ENCODE measurements around the gene OR10C1. TPM values are rescaled to one million over a fixed set of nuclear protein-coding genes. Genes with fewer than 3 reads are reported as not detected.

Gene OR10C1, protein sequence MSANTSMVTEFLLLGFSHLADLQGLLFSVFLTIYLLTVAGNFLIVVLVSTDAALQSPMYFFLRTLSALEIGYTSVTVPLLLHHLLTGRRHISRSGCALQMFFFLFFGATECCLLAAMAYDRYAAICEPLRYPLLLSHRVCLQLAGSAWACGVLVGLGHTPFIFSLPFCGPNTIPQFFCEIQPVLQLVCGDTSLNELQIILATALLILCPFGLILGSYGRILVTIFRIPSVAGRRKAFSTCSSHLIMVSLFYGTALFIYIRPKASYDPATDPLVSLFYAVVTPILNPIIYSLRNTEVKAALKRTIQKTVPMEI
- total RNA-seq = not detected in 2 replicates
- polyA plus RNA-seq = not detected in 2 replicates
- polyA plus RNA-seq (2012) = not detected in 2 replicates
- polyA minus RNA-seq (ENCODE audit: low replicate concordance) = not detected in 2 replicates

DNA sequence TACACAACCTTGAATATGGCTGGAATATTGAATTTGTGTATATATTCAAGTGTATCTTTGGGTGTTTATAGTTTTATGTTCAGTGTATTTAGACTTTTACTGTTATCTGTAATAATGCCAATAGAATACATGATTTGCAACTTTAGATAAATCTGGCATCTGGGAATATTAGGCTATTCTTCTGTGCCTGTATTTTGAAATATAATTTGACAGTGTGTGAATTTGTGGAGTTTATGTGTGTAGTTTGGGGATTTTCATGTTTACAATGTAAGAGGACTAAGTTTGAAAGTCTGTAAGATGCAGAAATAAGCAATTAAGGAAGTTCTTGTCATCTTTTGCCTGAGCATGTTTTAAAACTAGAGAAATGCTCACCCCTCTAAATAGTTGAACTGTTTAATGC is at the start of gene OR10C1:
OR10C1 (plus strand) TSS at position 301 of the 400 bp plus-strand sequence. CDS start 710 bp downstream, outside the sequence.
- Histone ChIP-seq H3K4me3 (replicated peaks in 1 of 4; ENCODE audit: control extremely low read depth in 1 of 4, insufficient read depth in 1 of 4, low read depth in 3 of 4, low read length in 4 of 4) (no peak within 1 kb of the TSS), H2AFZ (ENCODE audit: low read length) (no peak within 1 kb of the TSS), H3K4me2 (ENCODE audit: extremely low read depth, insufficient read depth, low read length) (no peak within 1 kb of the TSS), H3K9ac (ENCODE audit: insufficient read depth, low read length) (no peak within 1 kb of the TSS), H3K9me3 (ENCODE audit: control insufficient read depth, insufficient read depth, low read depth, low read length) (no peaks in the 10 kb centered on the region), H3K79me2 (ENCODE audit: control insufficient read depth, insufficient read depth, low read length) (no peaks in the 10 kb centered on the region), H3K27ac (ENCODE audit: insufficient read depth, low read length) (no peak within 1 kb of the TSS), H4K20me1 (ENCODE audit: control insufficient read depth, extremely low read depth, insufficient read depth, low read length) (no peaks in the 10 kb centered on the region), H3K4me1 (ENCODE audit: control insufficient read depth, extremely low read depth, insufficient read depth, low read length) (no peaks in the 10 kb centered on the region), H3K27me3 (ENCODE audit: control insufficient read depth, insufficient read depth, low read length) (no peaks in the 10 kb centered on the region), H3K36me3 (ENCODE audit: control insufficient read depth, insufficient read depth, low read length) (no peaks in the 10 kb centered on the region)
- DNase-seq (ENCODE audit: low read depth in 2 of 2) = no peak
- TF ChIP-seq, protein P1, sequence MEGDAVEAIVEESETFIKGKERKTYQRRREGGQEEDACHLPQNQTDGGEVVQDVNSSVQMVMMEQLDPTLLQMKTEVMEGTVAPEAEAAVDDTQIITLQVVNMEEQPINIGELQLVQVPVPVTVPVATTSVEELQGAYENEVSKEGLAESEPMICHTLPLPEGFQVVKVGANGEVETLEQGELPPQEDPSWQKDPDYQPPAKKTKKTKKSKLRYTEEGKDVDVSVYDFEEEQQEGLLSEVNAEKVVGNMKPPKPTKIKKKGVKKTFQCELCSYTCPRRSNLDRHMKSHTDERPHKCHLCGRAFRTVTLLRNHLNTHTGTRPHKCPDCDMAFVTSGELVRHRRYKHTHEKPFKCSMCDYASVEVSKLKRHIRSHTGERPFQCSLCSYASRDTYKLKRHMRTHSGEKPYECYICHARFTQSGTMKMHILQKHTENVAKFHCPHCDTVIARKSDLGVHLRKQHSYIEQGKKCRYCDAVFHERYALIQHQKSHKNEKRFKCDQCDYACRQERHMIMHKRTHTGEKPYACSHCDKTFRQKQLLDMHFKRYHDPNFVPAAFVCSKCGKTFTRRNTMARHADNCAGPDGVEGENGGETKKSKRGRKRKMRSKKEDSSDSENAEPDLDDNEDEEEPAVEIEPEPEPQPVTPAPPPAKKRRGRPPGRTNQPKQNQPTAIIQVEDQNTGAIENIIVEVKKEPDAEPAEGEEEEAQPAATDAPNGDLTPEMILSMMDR (conservative IDR thresholded peaks at IDR 0.05 in 1 of 2, IDR thresholded peaks at IDR 0.05 in 1 of 2; ENCODE audit: low read depth in 1 of 2, low read length in 2 of 2) = no peak
- TF ChIP-seq EZH2 (IDR thresholded peaks at IDR 0.05; ENCODE audit: low read length, missing control alignments) = no peak

DNA sequence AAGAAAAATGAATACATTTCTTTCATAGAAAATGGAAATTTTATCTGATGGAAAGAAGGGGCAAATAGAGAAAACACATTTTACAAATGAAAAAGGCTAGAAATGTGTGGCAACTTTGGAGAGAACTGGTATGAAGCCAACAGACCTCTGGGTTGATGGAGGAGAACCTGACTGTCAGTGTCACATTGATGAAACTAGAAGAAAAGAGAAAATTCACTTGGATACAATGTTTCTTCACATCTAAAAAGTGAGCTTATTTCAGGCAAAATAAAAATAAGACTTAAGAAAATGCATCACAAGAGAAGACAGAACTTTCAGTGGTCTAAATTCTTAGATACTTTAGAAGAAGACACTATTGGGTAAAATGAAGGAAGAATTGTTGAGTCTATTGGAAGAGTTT is 43.8 kb upstream of the OR10C1 start, which contains the start of gene OR12D2:
OR12D2 (plus strand) TSS at position 301 of the 400 bp plus-strand sequence. CDS start 1,069 bp downstream, outside the sequence.
- H3K4me1 ChIP-seq (ENCODE audit: control insufficient read depth, extremely low read depth, insufficient read depth, low read length) = no peaks in the 10 kb centered on the region
- H3K27ac ChIP-seq (ENCODE audit: insufficient read depth, low read length) = no peak within 1 kb of the TSS
- no peaks in the 10 kb centered on the region for H4K20me1 ChIP-seq (ENCODE audit: control insufficient read depth, extremely low read depth, insufficient read depth, low read length)
- H2AFZ ChIP-seq (ENCODE audit: low read length) = no peak within 1 kb of the TSS
- H3K27me3 ChIP-seq (ENCODE audit: control insufficient read depth, insufficient read depth, low read length) = no peaks in the 10 kb centered on the region
- H3K4me3 ChIP-seq (replicated peaks in 1 of 4; ENCODE audit: control extremely low read depth in 1 of 4, insufficient read depth in 1 of 4, low read depth in 3 of 4, low read length in 4 of 4) = no peak within 1 kb of the TSS
- H3K4me2 ChIP-seq (ENCODE audit: extremely low read depth, insufficient read depth, low read length) = no peak within 1 kb of the TSS
- DNase-seq (ENCODE audit: low read depth in 2 of 2) = no peak
- no peak within 1 kb of the TSS for H3K9ac ChIP-seq (ENCODE audit: insufficient read depth, low read length)
- H3K36me3 ChIP-seq (ENCODE audit: control insufficient read depth, insufficient read depth, low read length) = no peaks in the 10 kb centered on the region
- no peaks in the 10 kb centered on the region for H3K79me2 ChIP-seq (ENCODE audit: control insufficient read depth, insufficient read depth, low read length)
- TF ChIP-seq, protein P1 (conservative IDR thresholded peaks at IDR 0.05 in 1 of 2, IDR thresholded peaks at IDR 0.05 in 1 of 2; ENCODE audit: low read depth in 1 of 2, low read length in 2 of 2) = no peak
- no peak for TF ChIP-seq EZH2 (IDR thresholded peaks at IDR 0.05; ENCODE audit: low read length, missing control alignments)
- H3K9me3 ChIP-seq (ENCODE audit: control insufficient read depth, insufficient read depth, low read depth, low read length) = no peaks in the 10 kb centered on the region

DNA sequence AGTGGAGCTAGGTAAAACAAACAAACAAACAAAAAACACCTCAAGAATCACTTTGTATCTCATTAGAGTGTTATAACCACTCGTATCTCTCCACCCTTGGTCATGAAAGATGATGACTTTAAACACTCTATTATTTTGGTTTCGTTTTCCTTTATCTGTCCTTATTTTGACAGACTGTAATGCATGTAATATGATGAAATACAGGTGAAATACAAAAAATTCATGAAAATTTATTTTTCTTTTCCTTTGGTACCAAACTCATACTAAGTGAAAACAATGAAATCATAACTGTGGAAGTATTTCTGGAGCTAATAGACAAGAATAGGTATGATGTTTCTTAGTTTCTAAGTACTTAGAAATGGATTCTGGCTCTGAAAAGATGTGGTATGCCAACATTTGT is 39.6 kb upstream of the OR10C1 start:
- H3K79me2 ChIP-seq (ENCODE audit: control insufficient read depth, insufficient read depth, low read length) = no peaks in the 10 kb centered on the region
- no peaks in the 10 kb centered on the region for H3K4me1 ChIP-seq (ENCODE audit: control insufficient read depth, extremely low read depth, insufficient read depth, low read length)
- TF ChIP-seq, protein P1 (conservative IDR thresholded peaks at IDR 0.05 in 1 of 2, IDR thresholded peaks at IDR 0.05 in 1 of 2; ENCODE audit: low read depth in 1 of 2, low read length in 2 of 2) = no peak
- no peak for TF ChIP-seq EZH2 (IDR thresholded peaks at IDR 0.05; ENCODE audit: low read length, missing control alignments)

More for the DNA sequence above, 39.6 kb upstream of the OR10C1 start:
- H2AFZ ChIP-seq (ENCODE audit: low read length) = no peak overlapping the region
- H3K4me3 ChIP-seq (replicated peaks in 1 of 4; ENCODE audit: control extremely low read depth in 1 of 4, insufficient read depth in 1 of 4, low read depth in 3 of 4, low read length in 4 of 4) = no peak overlapping the region
- no peaks in the 10 kb centered on the region for H3K9me3 ChIP-seq (ENCODE audit: control insufficient read depth, insufficient read depth, low read depth, low read length)
- H3K27ac ChIP-seq (ENCODE audit: insufficient read depth, low read length) = no peak overlapping the region
- H3K4me2 ChIP-seq (ENCODE audit: extremely low read depth, insufficient read depth, low read length) = no peak overlapping the region
- H4K20me1 ChIP-seq (ENCODE audit: control insufficient read depth, extremely low read depth, insufficient read depth, low read length) = no peaks in the 10 kb centered on the region
- DNase-seq (ENCODE audit: low read depth in 2 of 2) = no peak
- no peaks in the 10 kb centered on the region for H3K27me3 ChIP-seq (ENCODE audit: control insufficient read depth, insufficient read depth, low read length)
- H3K9ac ChIP-seq (ENCODE audit: insufficient read depth, low read length) = no peak overlapping the region
- no peaks in the 10 kb centered on the region for H3K36me3 ChIP-seq (ENCODE audit: control insufficient read depth, insufficient read depth, low read length)
